Stimulated activated memory B cell treated with anti-CD40 and anti-IgM and Interleukin-4, amounts not matched to agents 10 μg/mL and 1 μg/mL and 100 μg/mL, for 72 hours (primary cell): ENCODE results near the gene DNAJB2.
"Not testable (repeated sequence)": the region's sequence is repeated elsewhere in the genome, so short reads cannot be mapped to it uniquely, and the experiment has no call there.

Experiments
- ATAC-seq: fragments of 150-1000 bp; cut with Tn5 transposase; 2 replicates; pipeline ENCODE4 v1.10.0; 2021
- H3K27ac Mint-ChIP-seq: one replicate; pipeline ENCODE4 v1.8.0; 2022; ENCODE audit warnings: mild to moderate bottlenecking, mixed read lengths
- H3K27me3 Mint-ChIP-seq: one replicate; pipeline ENCODE4 v1.8.0; 2022; ENCODE audit warnings: mixed read lengths
- H3K36me3 Mint-ChIP-seq: one replicate; pipeline ENCODE4 v1.8.0; 2022; ENCODE audit warnings: mixed read lengths
- H3K4me1 Mint-ChIP-seq: one replicate; pipeline ENCODE4 v1.8.0; 2022; ENCODE audit warnings: mixed read lengths
- H3K4me3 Mint-ChIP-seq: one replicate; pipeline ENCODE4 v1.8.0; 2022; ENCODE audit warnings: mild to moderate bottlenecking, moderate library complexity, mixed read lengths
- H3K9me3 Mint-ChIP-seq: one replicate; pipeline ENCODE4 v1.8.0; 2022; ENCODE audit warnings: mixed read lengths

The DNAJB2 gene

GRCh38 chr2:219298759-219299371 lies 19.7 kb downstream of the DNAJB2 start:
- H3K9me3 Mint-ChIP-seq: no peaks in the 10 kb centered on the region
- ATAC-seq: peak; percentile 74
- H3K4me3 Mint-ChIP-seq: no peak overlapping the region
- H3K36me3 Mint-ChIP-seq: no peaks in the 10 kb centered on the region
- no peak overlapping the region for H3K27ac Mint-ChIP-seq
- H3K4me1 Mint-ChIP-seq: peaks cover 18% of the 10 kb centered on the region
- peaks cover 33% of the 10 kb centered on the region for H3K27me3 Mint-ChIP-seq

GRCh38 chr2:219299372-219299760 lies 20.2 kb downstream of the DNAJB2 start:
- Mint-ChIP-seq H3K27ac (no peak overlapping the region), H3K36me3 (no peaks in the 10 kb centered on the region), H3K27me3 (peaks cover 33% of the 10 kb centered on the region), H3K4me1 (peaks cover 13% of the 10 kb centered on the region), H3K9me3 (no peaks in the 10 kb centered on the region), H3K4me3 (no peak overlapping the region)
- ATAC-seq: no peak

GRCh38 chr2:219300022-219300421 lies 20.9 kb downstream of the DNAJB2 start:
- peaks cover 7% of the 10 kb centered on the region for H3K4me1 Mint-ChIP-seq
- H3K36me3 Mint-ChIP-seq: no peaks in the 10 kb centered on the region
- no peak for ATAC-seq
- H3K27me3 Mint-ChIP-seq: peaks cover 40% of the 10 kb centered on the region
- no peaks in the 10 kb centered on the region for H3K9me3 Mint-ChIP-seq
- no peak overlapping the region for H3K27ac Mint-ChIP-seq
- H3K4me3 Mint-ChIP-seq: no peak overlapping the region

- no peaks in the 10 kb centered on the region for H3K36me3 Mint-ChIP-seq
- H3K27ac Mint-ChIP-seq: no peak overlapping the region
- H3K4me3 Mint-ChIP-seq: no peak overlapping the region
- no peaks in the 10 kb centered on the region for H3K9me3 Mint-ChIP-seq
- H3K4me1 Mint-ChIP-seq: no peaks in the 10 kb centered on the region
- ATAC-seq: no peak
- peaks cover 62% of the 10 kb centered on the region for H3K27me3 Mint-ChIP-seq
Measured at GRCh38 chr2:219302412-219302968, 23.3 kb downstream of the DNAJB2 start.

- H3K4me3 Mint-ChIP-seq: no peak overlapping the region
- H3K36me3 Mint-ChIP-seq: no peaks in the 10 kb centered on the region
- no peak overlapping the region for H3K27ac Mint-ChIP-seq
- no peaks in the 10 kb centered on the region for H3K4me1 Mint-ChIP-seq
- ATAC-seq: no peak
- no peaks in the 10 kb centered on the region for H3K9me3 Mint-ChIP-seq
- peaks cover 79% of the 10 kb centered on the region for H3K27me3 Mint-ChIP-seq
Measured at GRCh38 chr2:219304223-219304622, 25.1 kb downstream of the DNAJB2 start.

GRCh38 chr2:219306047-219306446 lies 26.9 kb downstream of the DNAJB2 start:
- no peak overlapping the region for H3K4me3 Mint-ChIP-seq
- H3K27ac Mint-ChIP-seq: no peak overlapping the region
- H3K4me1 Mint-ChIP-seq: no peaks in the 10 kb centered on the region
- ATAC-seq: no peak
- no peaks in the 10 kb centered on the region for H3K9me3 Mint-ChIP-seq
- no peaks in the 10 kb centered on the region for H3K36me3 Mint-ChIP-seq
- H3K27me3 Mint-ChIP-seq: peaks cover 85% of the 10 kb centered on the region

GRCh38 chr2:219308142-219309101 lies 29.3 kb downstream of the DNAJB2 start:
- Mint-ChIP-seq H3K9me3 (no peaks in the 10 kb centered on the region), H3K4me3 (no peak overlapping the region), H3K27me3 (peaks cover 73% of the 10 kb centered on the region), H3K36me3 (no peaks in the 10 kb centered on the region), H3K4me1 (no peaks in the 10 kb centered on the region), H3K27ac (no peak overlapping the region)
- no peak for ATAC-seq

- H3K27me3 Mint-ChIP-seq: peaks cover 78% of the 10 kb centered on the region
- no peaks in the 10 kb centered on the region for H3K36me3 Mint-ChIP-seq
- H3K27ac Mint-ChIP-seq: no peak within 1 kb of the TSS
- H3K4me1 Mint-ChIP-seq: no peaks in the 10 kb centered on the region
- H3K9me3 Mint-ChIP-seq: no peaks in the 10 kb centered on the region
- no peak for ATAC-seq
- H3K4me3 Mint-ChIP-seq: no peak within 1 kb of the TSS
Measured at GRCh38 chr2:219309278-219309677, 30.1 kb downstream of the DNAJB2 start, which contains the start of gene PTPRN. Gene PTPRN (minus strand): TSS chr2:219309401. CDS start chr2:219309332, 69 bp downstream.

- not testable (repeated sequence) for H3K27ac Mint-ChIP-seq, H3K36me3 Mint-ChIP-seq, H3K4me3 Mint-ChIP-seq, H3K4me1 Mint-ChIP-seq, ATAC-seq, H3K9me3 Mint-ChIP-seq
- H3K27me3 Mint-ChIP-seq: peaks cover 56% of the 10 kb centered on the region
Measured at GRCh38 chr2:219312683-219313263, 33.6 kb downstream of the DNAJB2 start.

- no peak overlapping the region for H3K4me3 Mint-ChIP-seq
Measured at GRCh38 chr2:219314804-219315468, 35.8 kb downstream of the DNAJB2 start.

GRCh38 chr2:219323434-219323833 lies 44.3 kb downstream of the DNAJB2 start:
- Mint-ChIP-seq H3K4me3 (no peak overlapping the region), H3K4me1 (no peaks in the 10 kb centered on the region)

More at GRCh38 chr2:219314804-219315468, 35.8 kb downstream of the DNAJB2 start:
- no peak for ATAC-seq
- no peaks in the 10 kb centered on the region for H3K36me3 Mint-ChIP-seq
- H3K27me3 Mint-ChIP-seq: peaks cover 35% of the 10 kb centered on the region
- H3K27ac Mint-ChIP-seq: no peak overlapping the region
- H3K9me3 Mint-ChIP-seq: no peaks in the 10 kb centered on the region
- no peaks in the 10 kb centered on the region for H3K4me1 Mint-ChIP-seq

GRCh38 chr2:219325136-219325535 lies 46.0 kb downstream of the DNAJB2 start:
- Mint-ChIP-seq H3K4me3 (no peak overlapping the region), H3K36me3 (no peaks in the 10 kb centered on the region), H3K4me1 (no peaks in the 10 kb centered on the region), H3K9me3 (no peaks in the 10 kb centered on the region), H3K27ac (no peak overlapping the region), H3K27me3 (peaks cover 61% of the 10 kb centered on the region)
- no peak for ATAC-seq

More at GRCh38 chr2:219323434-219323833, 44.3 kb downstream of the DNAJB2 start:
- Mint-ChIP-seq H3K9me3 (no peaks in the 10 kb centered on the region), H3K27ac (no peak overlapping the region), H3K36me3 (no peaks in the 10 kb centered on the region), H3K27me3 (peaks cover 59% of the 10 kb centered on the region)
- ATAC-seq: no peak

- H3K4me1 Mint-ChIP-seq: no peaks in the 10 kb centered on the region
- H3K9me3 Mint-ChIP-seq: no peaks in the 10 kb centered on the region
- peaks cover 68% of the 10 kb centered on the region for H3K27me3 Mint-ChIP-seq
- no peaks in the 10 kb centered on the region for H3K36me3 Mint-ChIP-seq
- no peak overlapping the region for H3K27ac Mint-ChIP-seq
- H3K4me3 Mint-ChIP-seq: no peak overlapping the region
- ATAC-seq: no peak
Measured at GRCh38 chr2:219325657-219326315, 46.6 kb downstream of the DNAJB2 start.

GRCh38 chr2:219327719-219328118 lies 48.6 kb downstream of the DNAJB2 start:
- Mint-ChIP-seq H3K27ac (no peak overlapping the region), H3K27me3 (peaks cover 72% of the 10 kb centered on the region), H3K4me1 (no peaks in the 10 kb centered on the region), H3K4me3 (no peak overlapping the region), H3K9me3 (no peaks in the 10 kb centered on the region), H3K36me3 (no peaks in the 10 kb centered on the region)
- ATAC-seq: no peak
